ENCODE measurements around the gene TTLL5. TPM values are rescaled to one million over a fixed set of nuclear protein-coding genes. Genes with fewer than 3 reads are reported as not detected.

The TTLL5 gene
- total and polyA plus RNA-seq, 10 of the 15 experiments (the other 5 are each of a cell fraction or from before 2014, with no cell fraction given): 3.2 to 25.9 (median 13.8) TPM

- no TSS peak for BruUV-seq (replicated peaks)
- Histone ChIP-seq H3K4me2 (ENCODE audit: control insufficient read depth, insufficient read depth) (no peak overlapping the region), H3K9me3 (replicated peaks; ENCODE audit: control insufficient read depth, insufficient read depth, low read length) (no peaks in the 10 kb centered on the region), H2AFZ (ENCODE audit: control insufficient read depth, low read depth, low read length) (no peak overlapping the region), H3K27me3 (replicated peaks in 1 of 2; ENCODE audit: control insufficient read depth in 2 of 2, insufficient read depth in 2 of 2, low read length in 1 of 2) (no peaks in the 10 kb centered on the region), H3K4me3 (no peak overlapping the region), H3K27ac (ENCODE audit: control insufficient read depth, insufficient read depth) (no peak overlapping the region), H3K36me3 (ENCODE audit: control insufficient read depth in 2 of 2, insufficient read depth in 2 of 2, low read length in 1 of 2) (no peaks in the 10 kb centered on the region), H3K9ac (ENCODE audit: control insufficient read depth, insufficient read depth, low read length) (no peak overlapping the region), H3K4me1 (ENCODE audit: control insufficient read depth, insufficient read depth, low read length) (peaks cover 6% of the 10 kb centered on the region; the same call in 1 of the 2 replicates), H3K79me2 (ENCODE audit: control insufficient read depth, insufficient read depth, low read length) (no peaks in the 10 kb centered on the region), H4K20me1 (ENCODE audit: control insufficient read depth, insufficient read depth) (no peaks in the 10 kb centered on the region)
- SMC1A ChIA-PET (ENCODE audit: uncharacterized antibody, unreplicated experiment): no interaction called here
- no peak for FAIRE-seq
- TF ChIP-seq NRF1 (conservative IDR thresholded peaks at IDR 0.05; ENCODE audit: low read depth, low read length) (no peak), CHD2 (IDR thresholded peaks at IDR 0.05; ENCODE audit: borderline replicate concordance, low read depth, low read length) (no peak), EED (IDR thresholded peaks at IDR 0.05; ENCODE audit: low read depth) (no peak), CREB1 (IDR thresholded peaks at IDR 0.05; ENCODE audit: low read depth) (no peak), STAT1 (conservative IDR thresholded peaks at IDR 0.05) (no peak), HDGF (IDR thresholded peaks at IDR 0.05) (no peak), IKZF2 (IDR thresholded peaks at IDR 0.05) (no peak), GATAD2B (conservative IDR thresholded peaks at IDR 0.05; ENCODE audit: low read depth) (no peak), E2F8 (IDR thresholded peaks at IDR 0.05; ENCODE audit: low read depth, partially characterized antibody) (no peak), TCF7 (IDR thresholded peaks at IDR 0.05; ENCODE audit: borderline replicate concordance) (no peak), HCFC1 (IDR thresholded peaks at IDR 0.05; ENCODE audit: low read length) (no peak), MTA3 (IDR thresholded peaks at IDR 0.05; ENCODE audit: borderline replicate concordance, low read length) (no peak), SMC3 (IDR thresholded peaks at IDR 0.05; ENCODE audit: borderline replicate concordance, low read length) (no peak), FOXM1 (IDR thresholded peaks at IDR 0.05; ENCODE audit: low read depth, low read length) (no peak)
- TF ChIP-seq, protein P1, sequence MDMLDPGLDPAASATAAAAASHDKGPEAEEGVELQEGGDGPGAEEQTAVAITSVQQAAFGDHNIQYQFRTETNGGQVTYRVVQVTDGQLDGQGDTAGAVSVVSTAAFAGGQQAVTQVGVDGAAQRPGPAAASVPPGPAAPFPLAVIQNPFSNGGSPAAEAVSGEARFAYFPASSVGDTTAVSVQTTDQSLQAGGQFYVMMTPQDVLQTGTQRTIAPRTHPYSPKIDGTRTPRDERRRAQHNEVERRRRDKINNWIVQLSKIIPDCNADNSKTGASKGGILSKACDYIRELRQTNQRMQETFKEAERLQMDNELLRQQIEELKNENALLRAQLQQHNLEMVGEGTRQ (IDR thresholded peaks at IDR 0.05; ENCODE audit: borderline replicate concordance, low read depth, low read length): no peak
- TF ChIP-seq, protein P2, sequence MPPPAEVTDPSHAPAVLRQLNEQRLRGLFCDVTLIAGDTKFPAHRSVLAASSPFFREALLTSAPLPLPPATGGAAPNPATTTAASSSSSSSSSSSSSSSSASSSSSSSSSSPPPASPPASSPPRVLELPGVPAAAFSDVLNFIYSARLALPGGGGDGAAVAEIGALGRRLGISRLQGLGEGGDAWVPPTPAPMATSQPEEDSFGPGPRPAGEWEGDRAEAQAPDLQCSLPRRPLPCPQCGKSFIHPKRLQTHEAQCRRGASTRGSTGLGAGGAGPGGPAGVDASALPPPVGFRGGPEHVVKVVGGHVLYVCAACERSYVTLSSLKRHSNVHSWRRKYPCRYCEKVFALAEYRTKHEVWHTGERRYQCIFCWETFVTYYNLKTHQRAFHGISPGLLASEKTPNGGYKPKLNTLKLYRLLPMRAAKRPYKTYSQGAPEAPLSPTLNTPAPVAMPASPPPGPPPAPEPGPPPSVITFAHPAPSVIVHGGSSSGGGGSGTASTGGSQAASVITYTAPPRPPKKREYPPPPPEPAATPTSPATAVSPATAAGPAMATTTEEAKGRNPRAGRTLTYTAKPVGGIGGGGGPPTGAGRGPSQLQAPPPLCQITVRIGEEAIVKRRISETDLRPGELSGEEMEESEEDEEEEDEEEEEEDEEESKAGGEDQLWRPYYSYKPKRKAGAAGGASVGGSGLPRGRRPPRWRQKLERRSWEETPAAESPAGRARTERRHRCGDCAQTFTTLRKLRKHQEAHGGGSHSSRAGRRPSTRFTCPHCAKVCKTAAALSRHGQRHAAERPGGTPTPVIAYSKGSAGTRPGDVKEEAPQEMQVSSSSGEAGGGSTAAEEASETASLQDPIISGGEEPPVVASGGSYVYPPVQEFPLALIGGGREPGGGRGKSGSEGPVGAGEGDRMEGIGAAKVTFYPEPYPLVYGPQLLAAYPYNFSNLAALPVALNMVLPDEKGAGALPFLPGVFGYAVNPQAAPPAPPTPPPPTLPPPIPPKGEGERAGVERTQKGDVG (CRISPR knock-in tag; IDR thresholded peaks at IDR 0.05): no peak
- CTCF ChIA-PET: interaction anchor here (0.8 to 2.7 kb wide), 5 partner anchors 9 to 262 kb away, joined by 3 to 10 read pairs (median 4); partner anchors contain the start of gene TGFB3
- in situ Hi-C loops (cut with MboI) (no loop called here), intact Hi-C loops (cut with micrococcal nuclease; ENCODE audit: unreplicated experiment) (loop anchor here (10.0 kb wide), 1 partner anchor 796 kb away; the partner anchor contains the start of gene TMED10)
- no peak for ATAC-seq
- 93% methylated on average over 9 of the region's 9 CpGs for WGBS (ENCODE audit: insufficient coverage, insufficient replicate concordance, low lambda C conversion rate, missing lambda C conversion rate)
- RAD21 ChIA-PET (ENCODE audit: unreplicated experiment): interaction anchor here (1.1 kb wide), 1 partner anchor 64 kb away, joined by 3 read pairs; no protein-coding TSS in a partner anchor
- no peak for DNase-seq (ENCODE audit: low read depth, low spot score)
- POLR2A ChIA-PET: no interaction called here
Measured at GRCh38 chr14:75970989-75971388, 309.9 kb downstream of the TTLL5 start.
